ENCODE results near the gene CNTN4. TPM values are rescaled to one million over a fixed set of nuclear protein-coding genes. Genes with fewer than 3 reads are reported as not detected.

CNTN4 gene
- total RNA-seq, 1 donor from 2014 or later, result 0.52 TPM

- H3K27ac Mint-ChIP-seq (ENCODE audit: unreplicated experiment), result no peak overlapping the region
- H3K27me3 Mint-ChIP-seq (ENCODE audit: low read depth), result no peaks in the 10 kb centered on the region
Measured at GRCh38 chr3:3031326-3031725, 932.7 kb downstream of the CNTN4 start.

DNA sequence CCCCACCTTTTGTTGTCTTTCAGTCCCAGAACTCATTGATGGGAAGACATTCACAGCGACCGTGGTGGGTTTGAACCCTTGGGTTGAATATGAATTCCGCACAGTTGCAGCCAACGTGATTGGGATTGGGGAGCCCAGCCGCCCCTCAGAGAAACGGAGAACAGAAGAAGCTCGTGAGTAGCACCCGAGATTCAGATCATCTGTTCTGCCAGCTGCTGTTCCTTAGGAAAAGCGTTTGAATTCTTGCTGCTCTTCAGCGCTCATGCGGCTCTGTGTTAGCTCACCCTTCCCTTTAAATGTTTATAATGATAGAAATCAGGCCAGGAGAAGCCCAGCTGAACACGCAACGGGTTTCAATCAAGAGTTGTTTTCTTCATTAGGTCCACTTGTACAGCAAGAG is 938.5 kb downstream of the CNTN4 start:
- peaks cover 2% of the 10 kb centered on the region for H3K27me3 Mint-ChIP-seq (ENCODE audit: low read depth)
- no peak overlapping the region for H3K4me3 Mint-ChIP-seq (ENCODE audit: unreplicated experiment)
- peaks cover 4% of the 10 kb centered on the region for H3K9me3 Mint-ChIP-seq (ENCODE audit: low read depth)

More at GRCh38 chr3:3031326-3031725, 932.7 kb downstream of the CNTN4 start:
- Mint-ChIP-seq H3K4me1 (ENCODE audit: low read depth) (no peaks in the 10 kb centered on the region), H3K9me3 (ENCODE audit: low read depth) (no peaks in the 10 kb centered on the region), H3K36me3 (ENCODE audit: low read depth) (no peaks in the 10 kb centered on the region), H3K4me3 (ENCODE audit: unreplicated experiment) (no peak overlapping the region)
- TF ChIP-seq CTCF (IDR thresholded peaks at IDR 0.05), result no peak
- no peak for DNase-seq (ENCODE audit: low spot score)

GRCh38 chr3:3038201-3038991 is 939.7 kb downstream of the CNTN4 start:
- DNase-seq (ENCODE audit: low spot score), result no peak
- Mint-ChIP-seq H3K4me1 (ENCODE audit: low read depth) (no peaks in the 10 kb centered on the region), H3K4me3 (ENCODE audit: unreplicated experiment) (no peak overlapping the region), H3K9me3 (ENCODE audit: low read depth) (peaks cover 9% of the 10 kb centered on the region), H3K27me3 (ENCODE audit: low read depth) (peaks cover 2% of the 10 kb centered on the region), H3K27ac (ENCODE audit: unreplicated experiment) (no peak overlapping the region), H3K36me3 (ENCODE audit: low read depth) (no peaks in the 10 kb centered on the region)
- no peak for TF ChIP-seq CTCF (IDR thresholded peaks at IDR 0.05)

More for the DNA sequence above, 938.5 kb downstream of the CNTN4 start:
- H3K27ac Mint-ChIP-seq (ENCODE audit: unreplicated experiment), result no peak overlapping the region
- no peak for TF ChIP-seq CTCF (IDR thresholded peaks at IDR 0.05)
- no peak for DNase-seq (ENCODE audit: low spot score)
- H3K4me1 Mint-ChIP-seq (ENCODE audit: low read depth), result no peaks in the 10 kb centered on the region
- H3K36me3 Mint-ChIP-seq (ENCODE audit: low read depth), result no peaks in the 10 kb centered on the region

GRCh38 chr3:3053974-3054373 is 955.3 kb downstream of the CNTN4 start:
- DNase-seq (ENCODE audit: low spot score), result no peak

GRCh38 chr3:3059645-3060044 is 961.0 kb downstream of the CNTN4 start:
- Mint-ChIP-seq H3K27ac (ENCODE audit: unreplicated experiment) (no peak overlapping the region), H3K4me1 (ENCODE audit: low read depth) (no peaks in the 10 kb centered on the region), H3K27me3 (ENCODE audit: low read depth) (no peaks in the 10 kb centered on the region), H3K36me3 (ENCODE audit: low read depth) (no peaks in the 10 kb centered on the region), H3K4me3 (ENCODE audit: unreplicated experiment) (no peak overlapping the region), H3K9me3 (ENCODE audit: low read depth) (no peaks in the 10 kb centered on the region)
- no peak for DNase-seq (ENCODE audit: low spot score)
- TF ChIP-seq CTCF (IDR thresholded peaks at IDR 0.05), result no peak

More at GRCh38 chr3:3053974-3054373, 955.3 kb downstream of the CNTN4 start:
- H3K4me3 Mint-ChIP-seq (ENCODE audit: unreplicated experiment), result no peak overlapping the region
- no peaks in the 10 kb centered on the region for H3K27me3 Mint-ChIP-seq (ENCODE audit: low read depth)
- H3K27ac Mint-ChIP-seq (ENCODE audit: unreplicated experiment), result no peak overlapping the region
- no peaks in the 10 kb centered on the region for H3K4me1 Mint-ChIP-seq (ENCODE audit: low read depth)
- TF ChIP-seq CTCF (IDR thresholded peaks at IDR 0.05), result no peak
- no peaks in the 10 kb centered on the region for H3K9me3 Mint-ChIP-seq (ENCODE audit: low read depth)
- no peaks in the 10 kb centered on the region for H3K36me3 Mint-ChIP-seq (ENCODE audit: low read depth)

Measured in chondrocyte (in vitro differentiated cells).